ENCODE data around the gene RERE. TPM values are rescaled to one million over a fixed set of nuclear protein-coding genes. Genes with fewer than 3 reads are reported as not detected.

RERE gene
- total and polyA plus RNA-seq, 12 donors = 46.5 to 163 (median 139) TPM

DNA sequence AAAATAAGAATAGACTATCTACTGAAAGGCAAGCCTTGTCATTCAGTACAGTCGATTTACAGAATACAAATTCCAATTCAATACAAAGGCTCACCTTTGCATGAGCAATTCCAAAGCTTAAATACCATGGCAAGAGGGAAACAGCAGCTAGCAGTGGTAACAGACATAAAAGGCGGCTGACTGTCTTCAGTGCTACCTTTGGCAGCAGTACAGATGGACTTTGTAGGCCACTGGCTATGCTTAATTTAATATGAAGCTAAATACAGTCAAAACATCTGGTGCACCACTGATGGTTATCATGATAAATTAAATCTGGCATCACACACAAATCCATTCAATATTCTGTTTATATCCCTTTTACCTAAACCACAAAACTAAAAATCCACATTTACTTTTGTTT, 62.4 kb downstream of the RERE start:
- DNase-seq (no peak), ATAC-seq (no peak)
- Histone ChIP-seq H3K9me3 (no peaks in the 10 kb centered on the region), H3K4me3 (no peak overlapping the region), H3K36me3 (no peaks in the 10 kb centered on the region), H3K27ac (no peak overlapping the region), H3K27me3 (no peaks in the 10 kb centered on the region), H3K4me1 (peaks cover 0 to 32% (median 6%) of the 10 kb centered on the region in 9 donors)
- intact Hi-C loops (cut with DNase I) = loop anchor here in 1 of 10 donors (10.0 kb wide), 1 partner anchor 90 kb away; no protein-coding TSS in a partner anchor
- WGBS, 2 donors = 68 to 70% methylated on average over 2 of the region's 2 CpGs
- TF ChIP-seq, protein P1, sequence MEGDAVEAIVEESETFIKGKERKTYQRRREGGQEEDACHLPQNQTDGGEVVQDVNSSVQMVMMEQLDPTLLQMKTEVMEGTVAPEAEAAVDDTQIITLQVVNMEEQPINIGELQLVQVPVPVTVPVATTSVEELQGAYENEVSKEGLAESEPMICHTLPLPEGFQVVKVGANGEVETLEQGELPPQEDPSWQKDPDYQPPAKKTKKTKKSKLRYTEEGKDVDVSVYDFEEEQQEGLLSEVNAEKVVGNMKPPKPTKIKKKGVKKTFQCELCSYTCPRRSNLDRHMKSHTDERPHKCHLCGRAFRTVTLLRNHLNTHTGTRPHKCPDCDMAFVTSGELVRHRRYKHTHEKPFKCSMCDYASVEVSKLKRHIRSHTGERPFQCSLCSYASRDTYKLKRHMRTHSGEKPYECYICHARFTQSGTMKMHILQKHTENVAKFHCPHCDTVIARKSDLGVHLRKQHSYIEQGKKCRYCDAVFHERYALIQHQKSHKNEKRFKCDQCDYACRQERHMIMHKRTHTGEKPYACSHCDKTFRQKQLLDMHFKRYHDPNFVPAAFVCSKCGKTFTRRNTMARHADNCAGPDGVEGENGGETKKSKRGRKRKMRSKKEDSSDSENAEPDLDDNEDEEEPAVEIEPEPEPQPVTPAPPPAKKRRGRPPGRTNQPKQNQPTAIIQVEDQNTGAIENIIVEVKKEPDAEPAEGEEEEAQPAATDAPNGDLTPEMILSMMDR (IDR thresholded peaks at IDR 0.05) = no peak

DNA sequence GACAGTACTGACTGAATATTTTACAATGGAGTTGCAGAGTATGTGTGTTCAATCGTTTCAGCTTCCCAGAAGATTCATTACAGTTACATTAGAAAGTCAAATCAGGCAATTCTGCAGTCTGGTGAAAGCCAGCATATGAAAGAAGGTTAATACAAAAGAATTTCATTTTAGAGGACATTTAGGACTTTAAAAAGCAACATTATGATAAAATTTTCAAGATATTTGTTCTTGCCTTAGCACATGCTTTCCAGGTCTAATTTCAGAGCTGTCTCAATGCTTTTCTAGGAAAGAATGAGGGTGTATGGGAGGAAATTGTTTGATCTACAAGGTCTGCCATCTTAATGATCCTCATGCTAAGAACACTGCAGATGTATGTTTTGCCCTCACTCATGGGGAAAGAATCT, 63.2 kb downstream of the RERE start:
- Histone ChIP-seq H3K9me3 (no peaks in the 10 kb centered on the region), H3K4me3 (no peak overlapping the region), H3K27me3 (no peaks in the 10 kb centered on the region), H3K27ac (no peak overlapping the region), H3K36me3 (no peaks in the 10 kb centered on the region), H3K4me1 (peaks cover 0 to 32% (median 6%) of the 10 kb centered on the region in 9 donors)
- intact Hi-C loops (cut with DNase I) = loop anchor here in 1 of 10 donors (10.0 kb wide), 1 partner anchor 91 kb away; no protein-coding TSS in a partner anchor
- 49 to 67% methylated on average over 1 of the region's 1 CpG for whole genome bisulfite sequencing, 2 donors
- no peak for ATAC-seq
- no peak for DNase-seq
- TF ChIP-seq, protein P1 (IDR thresholded peaks at IDR 0.05) = no peak

DNA sequence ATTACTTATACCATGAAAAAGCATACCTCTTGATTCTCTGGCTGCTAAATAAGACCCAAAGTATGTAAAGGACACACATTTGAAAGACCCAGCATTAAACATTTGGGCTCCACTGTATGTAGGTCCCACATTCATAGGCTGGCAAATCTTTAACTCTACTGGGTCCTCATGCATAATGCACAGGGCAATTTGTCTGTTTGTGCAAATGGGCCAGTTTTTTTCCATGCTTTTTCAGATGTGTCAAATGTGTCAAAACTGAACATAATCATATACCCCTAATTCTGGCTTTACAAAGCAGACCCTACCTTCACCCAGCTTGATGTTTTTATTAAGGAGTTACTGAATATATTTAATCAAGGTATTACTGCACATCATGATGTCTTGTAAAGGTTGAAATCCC, 63.7 kb downstream of the RERE start:
- H3K4me1 ChIP-seq = peaks cover 0 to 32% (median 6%) of the 10 kb centered on the region in 9 donors
- no peaks in the 10 kb centered on the region for H3K9me3 ChIP-seq
- H3K36me3 ChIP-seq = no peaks in the 10 kb centered on the region
- no peaks in the 10 kb centered on the region for H3K27me3 ChIP-seq
- TF ChIP-seq, protein P1 (IDR thresholded peaks at IDR 0.05) = no peak
- DNase-seq (no peak), ATAC-seq (no peak)
- no peak overlapping the region for H3K4me3 ChIP-seq
- H3K27ac ChIP-seq = no peak overlapping the region
- intact Hi-C loops (cut with DNase I) = loop anchor here in 1 of 10 donors (10.0 kb wide), 1 partner anchor 91 kb away; no protein-coding TSS in a partner anchor

DNA sequence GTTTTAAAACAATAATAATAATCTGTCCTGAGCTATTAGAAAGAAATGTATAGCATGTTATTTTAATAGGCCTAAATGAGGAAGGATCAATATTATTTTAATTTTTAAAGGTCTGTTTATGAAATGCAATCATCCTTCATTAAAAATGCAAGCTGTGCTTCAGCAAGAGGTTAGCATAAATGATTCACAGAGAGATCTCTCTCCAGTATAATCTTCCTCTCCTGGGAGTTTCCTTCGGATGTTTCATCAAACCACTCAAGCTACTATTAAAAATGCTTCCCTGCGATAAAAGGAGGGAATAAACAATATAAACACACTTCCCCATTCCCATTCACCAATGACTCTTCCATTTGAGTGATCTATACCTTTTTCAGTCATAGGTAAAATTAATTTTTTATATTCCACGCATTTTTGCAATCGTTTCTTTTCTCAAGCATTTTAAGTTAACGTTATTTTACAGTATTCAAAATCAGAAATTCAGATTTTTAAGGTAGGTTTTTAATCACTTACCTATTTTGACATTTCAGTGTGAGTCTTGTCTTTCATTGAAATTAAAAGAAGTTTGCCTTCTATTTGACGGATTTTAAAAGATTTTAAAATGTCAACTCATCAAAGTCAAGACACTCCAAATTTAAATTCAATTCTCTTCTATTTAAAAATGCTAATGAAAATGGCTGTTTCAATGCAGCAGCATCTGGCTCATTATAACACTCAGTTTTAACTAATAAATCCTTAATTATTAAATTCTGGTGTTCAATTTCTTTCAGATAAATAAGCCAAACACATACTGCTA, 64.3 kb downstream of the RERE start:
- WGBS, 2 donors = 78 to 83% methylated on average over 6 of the region's 6 CpGs
- TF ChIP-seq, protein P1 (IDR thresholded peaks at IDR 0.05) = no peak
- no peaks in the 10 kb centered on the region for H3K27me3 ChIP-seq
- H3K27ac ChIP-seq = no peak overlapping the region
- no peaks in the 10 kb centered on the region for H3K9me3 ChIP-seq
- intact Hi-C loops (cut with DNase I) = loop anchor here in 1 of 10 donors (10.0 kb wide), 1 partner anchor 92 kb away; no protein-coding TSS in a partner anchor
- ATAC-seq (no peak), DNase-seq (no peak)
- no peak overlapping the region for H3K4me3 ChIP-seq
- peaks cover 0 to 32% (median 6%) of the 10 kb centered on the region in 9 donors for H3K4me1 ChIP-seq
- no peaks in the 10 kb centered on the region for H3K36me3 ChIP-seq
